Stimulated activated CD8-positive, alpha-beta memory T cell treated with anti-CD3 and anti-CD28 coated beads, Interleukin-2, amount 100 ng/mL, for 1 hour (primary cell): Measurements from ENCODE around the gene MFAP2.

Experiments used
- DNase-seq, 2 donors: peaks; one replicate each; pipeline ENCODE4 v3.0.0-alpha.2; 2020; ENCODE audit warnings: low read depth in 2 of 2

The MFAP2 gene

GRCh38 chr1:17007121-17007520 lies 26.7 kb upstream of the MFAP2 start:
- DNase-seq, result no peak

GRCh38 chr1:17005365-17005740 lies 24.9 kb upstream of the MFAP2 start:
- DNase-seq, result no peak

- DNase-seq, result no peak
Measured at GRCh38 chr1:17004466-17005364, 24.3 kb upstream of the MFAP2 start.

- DNase-seq, result no peak
Measured at GRCh38 chr1:17002524-17002902, 22.1 kb upstream of the MFAP2 start.

- no peak for DNase-seq
Measured at GRCh38 chr1:17001760-17002523, 21.5 kb upstream of the MFAP2 start.

GRCh38 chr1:16999863-17000262 lies 19.4 kb upstream of the MFAP2 start:
- DNase-seq, result no peak

GRCh38 chr1:16998589-16998988 lies 18.2 kb upstream of the MFAP2 start:
- no peak for DNase-seq

- DNase-seq, result no peak
Measured at GRCh38 chr1:16996845-16997244, 16.4 kb upstream of the MFAP2 start.

- DNase-seq, result no peak
Measured at GRCh38 chr1:16993521-16994038, 13.2 kb upstream of the MFAP2 start.

GRCh38 chr1:16992675-16993074 lies 12.3 kb upstream of the MFAP2 start:
- no peak for DNase-seq

GRCh38 chr1:16992102-16992501 lies 11.7 kb upstream of the MFAP2 start:
- no peak for DNase-seq

GRCh38 chr1:16991571-16991970 lies 11.2 kb upstream of the MFAP2 start:
- no peak for DNase-seq

- no peak for DNase-seq
Measured at GRCh38 chr1:16989676-16990391, 9.4 kb upstream of the MFAP2 start.

GRCh38 chr1:16988210-16988609 lies 7.8 kb upstream of the MFAP2 start:
- no peak for DNase-seq

- no peak for DNase-seq
Measured at GRCh38 chr1:16986962-16987361, 6.5 kb upstream of the MFAP2 start.

- no peak for DNase-seq
Measured at GRCh38 chr1:16986560-16986959, 6.1 kb upstream of the MFAP2 start.

GRCh38 chr1:16986113-16986512 lies 5.7 kb upstream of the MFAP2 start:
- DNase-seq, result no peak

GRCh38 chr1:16984717-16985116 lies 4.3 kb upstream of the MFAP2 start:
- no peak for DNase-seq

GRCh38 chr1:16983649-16984048 lies 3.2 kb upstream of the MFAP2 start:
- no peak for DNase-seq

GRCh38 chr1:16982902-16983301 lies 2.5 kb upstream of the MFAP2 start:
- no peak for DNase-seq

GRCh38 chr1:16981269-16981849 lies 939 bp upstream of the MFAP2 start:
- DNase-seq, result no peak
